Measurements from ENCODE around the gene BSN.
"Not testable (repeated sequence)": the region's sequence is repeated elsewhere in the genome, so short reads cannot be mapped to it uniquely, and the experiment has no call there.

BSN gene

GRCh38 chr3:49563040-49563578 is 8.8 kb downstream of the BSN start:
- no peak overlapping the region for H3K27ac ChIP-seq (ENCODE audit: insufficient read depth, low read depth, low read length, poor library complexity, severe bottlenecking)
- no peaks in the 10 kb centered on the region for H3K27me3 ChIP-seq (ENCODE audit: control insufficient read depth, insufficient read depth, low read length, poor library complexity, severe bottlenecking)
- H3K4me3 ChIP-seq (ENCODE audit: insufficient read depth, low read depth, low read length), result no peak overlapping the region
- H3K4me1 ChIP-seq (ENCODE audit: control insufficient read depth, insufficient read depth, low read length), result no peaks in the 10 kb centered on the region
- 72 to 73% methylated on average over 4 of the region's 4 CpGs for WGBS, 2 experiments
- no peaks in the 10 kb centered on the region for H3K36me3 ChIP-seq (ENCODE audit: control insufficient read depth, insufficient read depth, low read length)
- H3K9me3 ChIP-seq (ENCODE audit: control insufficient read depth, low read length), result no peaks in the 10 kb centered on the region

DNA sequence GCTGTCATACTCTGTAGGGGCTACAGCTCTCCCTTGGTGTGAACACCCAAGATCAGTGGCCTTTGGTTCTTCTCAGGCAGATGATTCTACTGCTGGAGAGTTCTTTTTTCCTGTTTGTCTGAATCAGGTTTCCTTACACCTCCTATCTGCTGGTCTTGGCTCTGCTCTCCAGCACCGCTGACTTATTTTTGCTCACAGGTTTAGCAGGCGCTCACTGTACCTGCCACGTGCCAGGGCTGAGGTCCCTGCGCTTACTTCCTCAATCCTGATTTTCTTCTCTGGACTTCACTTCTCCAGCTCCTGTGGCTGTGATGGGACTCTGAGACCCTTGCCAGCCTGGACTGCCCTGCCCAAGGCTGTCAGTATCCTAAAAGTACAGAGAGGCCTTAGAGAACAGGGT is 9.5 kb downstream of the BSN start:
- no peak overlapping the region for H3K27ac ChIP-seq (ENCODE audit: insufficient read depth, low read depth, low read length, poor library complexity, severe bottlenecking)
- no peak overlapping the region for H3K4me3 ChIP-seq (ENCODE audit: insufficient read depth, low read depth, low read length)
- H3K4me1 ChIP-seq (ENCODE audit: control insufficient read depth, insufficient read depth, low read length), result no peaks in the 10 kb centered on the region
- no peaks in the 10 kb centered on the region for H3K9me3 ChIP-seq (ENCODE audit: control insufficient read depth, low read length)
- 96 to 98% methylated on average over 4 of the region's 4 CpGs for WGBS, 2 experiments
- H3K36me3 ChIP-seq (ENCODE audit: control insufficient read depth, insufficient read depth, low read length), result no peaks in the 10 kb centered on the region
- H3K27me3 ChIP-seq (ENCODE audit: control insufficient read depth, insufficient read depth, low read length, poor library complexity, severe bottlenecking), result no peaks in the 10 kb centered on the region

GRCh38 chr3:49566312-49566711 is 12.0 kb downstream of the BSN start:
- Histone ChIP-seq H3K9me3 (ENCODE audit: control insufficient read depth, low read length) (no peaks in the 10 kb centered on the region), H3K27ac (ENCODE audit: insufficient read depth, low read depth, low read length, poor library complexity, severe bottlenecking) (no peak overlapping the region), H3K36me3 (ENCODE audit: control insufficient read depth, insufficient read depth, low read length) (no peaks in the 10 kb centered on the region), H3K4me1 (ENCODE audit: control insufficient read depth, insufficient read depth, low read length) (peaks cover 5% of the 10 kb centered on the region), H3K27me3 (ENCODE audit: control insufficient read depth, insufficient read depth, low read length, poor library complexity, severe bottlenecking) (no peaks in the 10 kb centered on the region), H3K4me3 (ENCODE audit: insufficient read depth, low read depth, low read length) (no peak overlapping the region)
- 87 to 90% methylated on average over 2 of the region's 2 CpGs for WGBS, 2 experiments

DNA sequence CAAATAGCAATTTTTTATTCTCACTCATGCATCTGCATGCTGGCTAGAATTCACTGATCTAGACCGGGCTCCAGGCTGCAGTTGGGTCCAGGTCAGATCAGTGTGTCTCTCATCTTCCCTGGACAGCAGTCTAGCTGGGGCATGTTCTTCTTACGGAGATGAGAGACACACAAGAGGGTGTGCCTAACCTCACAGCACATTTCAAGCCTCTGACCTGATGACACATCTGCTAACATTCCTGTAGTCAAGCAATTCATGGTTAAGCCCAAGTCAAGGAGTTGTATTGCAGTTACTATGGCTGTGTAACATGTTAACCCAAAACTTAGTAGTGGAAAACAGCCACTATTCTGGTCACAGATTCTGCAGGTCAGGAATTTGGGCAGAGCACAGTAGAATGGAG is 13.1 kb downstream of the BSN start:
- Histone ChIP-seq H3K27ac (ENCODE audit: insufficient read depth, low read depth, low read length, poor library complexity, severe bottlenecking) (no peak overlapping the region), H3K4me3 (ENCODE audit: insufficient read depth, low read depth, low read length) (no peak overlapping the region), H3K36me3 (ENCODE audit: control insufficient read depth, insufficient read depth, low read length) (no peaks in the 10 kb centered on the region), H3K4me1 (ENCODE audit: control insufficient read depth, insufficient read depth, low read length) (peaks cover 5% of the 10 kb centered on the region), H3K27me3 (ENCODE audit: control insufficient read depth, insufficient read depth, low read length, poor library complexity, severe bottlenecking) (no peaks in the 10 kb centered on the region), H3K9me3 (ENCODE audit: control insufficient read depth, low read length) (no peaks in the 10 kb centered on the region)
- 39 to 50% methylated on average over 2 of the region's 2 CpGs for WGBS, 2 experiments

DNA sequence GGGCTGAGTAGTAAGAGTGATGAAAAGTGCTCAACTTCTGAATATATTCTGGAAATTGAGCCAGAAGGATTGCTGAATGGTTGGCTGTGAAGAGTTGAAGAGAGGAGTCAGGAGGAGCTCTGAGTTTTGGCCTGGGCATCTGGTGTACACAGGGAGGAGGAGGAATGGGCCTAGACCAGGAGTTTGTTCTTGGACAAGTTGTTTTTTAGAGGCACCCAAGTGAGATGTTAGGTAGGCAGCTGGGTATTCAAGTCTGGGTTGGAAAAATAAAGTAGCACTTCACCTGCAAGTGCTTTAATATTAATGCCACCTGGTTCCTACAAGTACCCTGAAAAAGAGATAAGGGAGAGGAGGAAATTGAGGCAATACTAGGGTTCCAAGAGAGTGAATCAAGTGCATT is 14.7 kb downstream of the BSN start:
- H3K4me3 ChIP-seq (ENCODE audit: insufficient read depth, low read depth, low read length), result no peak overlapping the region
- no peaks in the 10 kb centered on the region for H3K9me3 ChIP-seq (ENCODE audit: control insufficient read depth, low read length)
- H3K4me1 ChIP-seq (ENCODE audit: control insufficient read depth, insufficient read depth, low read length), result peaks cover 5% of the 10 kb centered on the region
- no peak overlapping the region for H3K27ac ChIP-seq (ENCODE audit: insufficient read depth, low read depth, low read length, poor library complexity, severe bottlenecking)
- H3K36me3 ChIP-seq (ENCODE audit: control insufficient read depth, insufficient read depth, low read length), result no peaks in the 10 kb centered on the region
- no peaks in the 10 kb centered on the region for H3K27me3 ChIP-seq (ENCODE audit: control insufficient read depth, insufficient read depth, low read length, poor library complexity, severe bottlenecking)

GRCh38 chr3:49570028-49570654 is 15.9 kb downstream of the BSN start:
- no peaks in the 10 kb centered on the region for H3K9me3 ChIP-seq (ENCODE audit: control insufficient read depth, low read length)
- H3K36me3 ChIP-seq (ENCODE audit: control insufficient read depth, insufficient read depth, low read length), result no peaks in the 10 kb centered on the region
- WGBS, 2 experiments, result 73 to 75% methylated on average over 6 of the region's 6 CpGs
- no peaks in the 10 kb centered on the region for H3K27me3 ChIP-seq (ENCODE audit: control insufficient read depth, insufficient read depth, low read length, poor library complexity, severe bottlenecking)
- H3K27ac ChIP-seq (ENCODE audit: insufficient read depth, low read depth, low read length, poor library complexity, severe bottlenecking), result no peak overlapping the region
- peaks cover 5% of the 10 kb centered on the region for H3K4me1 ChIP-seq (ENCODE audit: control insufficient read depth, insufficient read depth, low read length)
- H3K4me3 ChIP-seq (ENCODE audit: insufficient read depth, low read depth, low read length), result no peak overlapping the region

GRCh38 chr3:49582177-49582576 is 27.9 kb downstream of the BSN start:
- H3K27me3 ChIP-seq (ENCODE audit: control insufficient read depth, insufficient read depth, low read length, poor library complexity, severe bottlenecking), result no peaks in the 10 kb centered on the region
- no peaks in the 10 kb centered on the region for H3K9me3 ChIP-seq (ENCODE audit: control insufficient read depth, low read length)
- no peaks in the 10 kb centered on the region for H3K4me1 ChIP-seq (ENCODE audit: control insufficient read depth, insufficient read depth, low read length)
- H3K27ac ChIP-seq (ENCODE audit: insufficient read depth, low read depth, low read length, poor library complexity, severe bottlenecking), result no peak overlapping the region
- H3K4me3 ChIP-seq (ENCODE audit: insufficient read depth, low read depth, low read length), result no peak overlapping the region
- no peaks in the 10 kb centered on the region for H3K36me3 ChIP-seq (ENCODE audit: control insufficient read depth, insufficient read depth, low read length)

- not testable (repeated sequence) for H3K36me3 ChIP-seq (ENCODE audit: control insufficient read depth, insufficient read depth, low read length); H3K4me1 ChIP-seq (ENCODE audit: control insufficient read depth, insufficient read depth, low read length); H3K4me3 ChIP-seq (ENCODE audit: insufficient read depth, low read depth, low read length); H3K27me3 ChIP-seq (ENCODE audit: control insufficient read depth, insufficient read depth, low read length, poor library complexity, severe bottlenecking); H3K27ac ChIP-seq (ENCODE audit: insufficient read depth, low read depth, low read length, poor library complexity, severe bottlenecking); H3K9me3 ChIP-seq (ENCODE audit: control insufficient read depth, low read length)
- 87 to 88% methylated on average over 19 to 20 of the region's 20 CpGs for WGBS, 2 experiments
Observed at GRCh38 chr3:49585261-49585755, 31.0 kb downstream of the BSN start.

GRCh38 chr3:49591615-49592014 is 37.3 kb downstream of the BSN start:
- WGBS, 2 experiments, result 92% methylated on average over 2 to 3 of the region's 3 CpGs
- Histone ChIP-seq H3K36me3 (ENCODE audit: control insufficient read depth, insufficient read depth, low read length) (no peaks in the 10 kb centered on the region), H3K4me1 (ENCODE audit: control insufficient read depth, insufficient read depth, low read length) (no peaks in the 10 kb centered on the region), H3K27ac (ENCODE audit: insufficient read depth, low read depth, low read length, poor library complexity, severe bottlenecking) (no peak overlapping the region), H3K27me3 (ENCODE audit: control insufficient read depth, insufficient read depth, low read length, poor library complexity, severe bottlenecking) (no peaks in the 10 kb centered on the region), H3K9me3 (ENCODE audit: control insufficient read depth, low read length) (no peaks in the 10 kb centered on the region), H3K4me3 (ENCODE audit: insufficient read depth, low read depth, low read length) (no peak overlapping the region)

DNA sequence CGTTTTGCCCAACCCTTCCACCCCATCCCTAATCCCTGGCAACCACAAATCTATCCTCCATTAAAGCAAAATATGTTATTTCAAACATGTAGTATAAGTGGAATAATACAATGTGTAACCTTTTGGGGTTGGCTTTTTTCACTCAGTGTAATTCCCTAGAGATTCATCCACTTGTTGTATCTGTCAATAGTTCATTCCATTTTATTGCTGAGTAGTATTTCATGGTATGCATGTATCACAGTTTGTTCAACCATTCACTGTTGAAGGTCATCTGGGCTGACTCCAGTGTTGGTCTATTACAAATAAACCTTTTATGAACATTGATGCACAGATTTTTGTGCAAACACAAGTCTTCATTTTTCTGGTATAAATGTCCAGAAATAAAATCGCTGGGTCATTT is 38.8 kb downstream of the BSN start:
- no peaks in the 10 kb centered on the region for H3K4me1 ChIP-seq (ENCODE audit: control insufficient read depth, insufficient read depth, low read length)
- no peaks in the 10 kb centered on the region for H3K27me3 ChIP-seq (ENCODE audit: control insufficient read depth, insufficient read depth, low read length, poor library complexity, severe bottlenecking)
- no peaks in the 10 kb centered on the region for H3K36me3 ChIP-seq (ENCODE audit: control insufficient read depth, insufficient read depth, low read length)
- H3K4me3 ChIP-seq (ENCODE audit: insufficient read depth, low read depth, low read length), result no peak overlapping the region
- H3K9me3 ChIP-seq (ENCODE audit: control insufficient read depth, low read length), result no peaks in the 10 kb centered on the region
- no peak overlapping the region for H3K27ac ChIP-seq (ENCODE audit: insufficient read depth, low read depth, low read length, poor library complexity, severe bottlenecking)
- WGBS, 2 experiments, result 86 to 92% methylated on average over 2 of the region's 2 CpGs

- Histone ChIP-seq H3K27ac (ENCODE audit: insufficient read depth, low read depth, low read length, poor library complexity, severe bottlenecking) (no peak overlapping the region), H3K36me3 (ENCODE audit: control insufficient read depth, insufficient read depth, low read length) (no peaks in the 10 kb centered on the region), H3K4me3 (ENCODE audit: insufficient read depth, low read depth, low read length) (no peak overlapping the region), H3K9me3 (ENCODE audit: control insufficient read depth, low read length) (no peaks in the 10 kb centered on the region), H3K27me3 (ENCODE audit: control insufficient read depth, insufficient read depth, low read length, poor library complexity, severe bottlenecking) (no peaks in the 10 kb centered on the region), H3K4me1 (ENCODE audit: control insufficient read depth, insufficient read depth, low read length) (peaks cover 11% of the 10 kb centered on the region)
- WGBS, 2 experiments, result 98 to 100% methylated on average over 1 of the region's 1 CpG
Observed at GRCh38 chr3:49600781-49601180, 46.5 kb downstream of the BSN start.

Data from ectodermal cell (in vitro differentiated cells).